Astrocyte of the spinal cord (primary cell): ENCODE measurements around the gene HSP90AA1.

Experiments
- DNase-seq: peaks from one replicate; pipeline ENCODE4 v3.0.0; 2011; ENCODE audit warnings: low read depth, low spot score
- H3K4me3 ChIP-seq: 2 replicates; pipeline ENCODE4 v1.5.1; 2011; ENCODE audit warnings: low read depth, mild to moderate bottlenecking, low read length, moderate library complexity
- CTCF ChIP-seq: IDR thresholded peaks from 2 replicates; pipeline ENCODE4 v1.5.1; 2012; ENCODE audit warnings: low read depth, mild to moderate bottlenecking, low read length, inconsistent platforms
- in situ Hi-C: cut with HindIII; loops from 2 replicates; pipeline ENCODE4 v1.10.0; 2017; ENCODE audit warnings: low sequenced_read_pairs

The HSP90AA1 gene

DNA sequence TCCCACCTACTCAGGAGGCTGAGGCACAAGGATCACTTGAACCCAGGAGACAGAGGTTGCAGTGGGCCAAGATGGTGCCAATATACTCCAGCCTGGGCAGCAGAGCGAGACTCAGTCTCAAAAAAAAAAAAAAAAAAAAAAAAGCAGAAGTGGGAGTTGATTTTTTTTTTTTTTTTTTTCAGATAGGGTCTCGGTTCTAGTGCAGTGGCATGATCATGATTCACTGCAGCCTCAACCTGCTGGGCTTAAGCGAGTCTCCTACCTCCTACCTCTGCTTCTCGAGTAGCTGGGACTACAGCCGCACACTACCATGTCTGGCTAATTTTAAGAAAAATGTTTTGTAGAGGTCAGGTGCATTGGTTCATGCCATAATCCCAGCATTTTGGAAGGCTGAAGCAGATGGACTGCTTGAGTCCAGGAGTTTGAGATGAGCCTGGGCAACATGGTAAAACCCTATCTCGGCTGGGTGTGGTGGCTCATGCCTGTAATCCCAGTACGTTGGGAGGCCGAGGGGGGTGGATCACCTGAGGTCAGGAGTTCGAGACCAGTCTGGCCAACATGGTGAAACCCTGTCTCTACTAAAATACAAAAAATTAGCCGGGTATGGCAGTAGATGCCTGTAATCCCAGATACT, 16.3 kb upstream of the HSP90AA1 start:
- no peak overlapping the region for H3K4me3 ChIP-seq
- in situ Hi-C loops: no loop called here
- no peak for DNase-seq
- TF ChIP-seq CTCF: no peak

DNA sequence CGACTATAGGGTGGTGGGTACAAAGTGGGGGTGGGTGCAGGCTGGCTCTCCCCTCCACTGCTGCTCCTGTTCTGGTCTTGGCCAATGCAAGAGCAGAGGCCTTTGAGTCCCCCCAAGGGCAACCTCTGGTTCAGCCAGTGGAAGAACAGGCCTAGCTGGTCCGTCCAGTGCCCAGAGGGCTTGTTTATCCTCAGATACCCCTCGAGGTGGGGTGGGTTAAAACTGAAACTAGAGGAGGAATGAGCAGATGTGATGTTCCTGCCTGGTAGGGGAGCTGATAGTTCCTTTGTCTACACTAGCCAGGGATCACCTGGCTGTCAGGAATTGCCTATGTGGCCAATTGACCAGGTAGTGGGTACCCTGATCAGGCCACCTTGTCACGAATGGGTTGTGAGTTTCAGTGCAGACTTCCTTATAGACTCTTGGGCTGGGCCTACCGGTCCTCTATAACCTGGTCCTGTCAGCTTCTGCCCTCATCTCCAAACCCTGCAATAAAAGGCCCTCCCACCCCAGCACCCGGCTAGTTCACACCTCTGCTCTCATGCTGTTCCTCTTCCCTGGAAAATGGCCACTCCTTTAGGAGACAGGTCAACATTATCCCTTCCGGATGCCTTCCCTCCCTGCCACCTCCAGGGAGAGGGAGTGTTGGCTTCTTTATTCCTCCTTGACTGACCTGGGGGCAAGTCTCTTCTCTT, 10.7 kb upstream of the HSP90AA1 start:
- no peak for DNase-seq
- H3K4me3 ChIP-seq: no peak overlapping the region
- no peak for TF ChIP-seq CTCF
- in situ Hi-C loops: no loop called here

DNA sequence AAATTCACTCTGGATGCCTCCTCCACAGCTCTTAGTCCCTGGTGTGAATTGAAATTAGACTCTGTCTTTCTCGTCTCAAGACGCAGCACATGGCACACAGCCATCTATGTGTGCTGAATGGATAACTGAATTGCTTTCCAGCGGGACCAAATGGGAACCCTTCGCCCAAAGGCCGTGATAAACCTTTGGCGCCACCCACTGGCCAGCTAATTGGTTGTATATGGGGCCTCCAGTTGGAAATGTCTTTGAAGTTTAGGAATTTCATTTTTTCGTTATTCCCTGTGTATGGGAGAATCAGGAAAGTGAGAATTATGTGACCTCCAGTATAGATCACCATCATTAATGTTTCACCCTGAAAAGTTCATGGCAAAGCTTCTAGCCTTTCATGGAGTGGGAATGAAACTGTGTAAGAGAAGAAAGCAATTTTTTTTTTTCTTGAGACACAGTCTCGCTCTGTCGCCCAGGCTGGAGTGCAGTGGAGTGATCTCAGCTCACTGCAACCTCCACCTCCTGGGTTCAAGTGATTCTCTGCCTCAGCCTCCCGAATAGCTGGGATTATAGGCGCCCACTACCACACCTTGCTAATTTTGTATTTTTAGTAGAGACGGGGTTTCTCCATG, 9.8 kb upstream of the HSP90AA1 start:
- H3K4me3 ChIP-seq: no peak overlapping the region
- peak; percentile 68 for DNase-seq
- in situ Hi-C loops: no loop called here
- peak; percentile 83 for TF ChIP-seq CTCF

DNA sequence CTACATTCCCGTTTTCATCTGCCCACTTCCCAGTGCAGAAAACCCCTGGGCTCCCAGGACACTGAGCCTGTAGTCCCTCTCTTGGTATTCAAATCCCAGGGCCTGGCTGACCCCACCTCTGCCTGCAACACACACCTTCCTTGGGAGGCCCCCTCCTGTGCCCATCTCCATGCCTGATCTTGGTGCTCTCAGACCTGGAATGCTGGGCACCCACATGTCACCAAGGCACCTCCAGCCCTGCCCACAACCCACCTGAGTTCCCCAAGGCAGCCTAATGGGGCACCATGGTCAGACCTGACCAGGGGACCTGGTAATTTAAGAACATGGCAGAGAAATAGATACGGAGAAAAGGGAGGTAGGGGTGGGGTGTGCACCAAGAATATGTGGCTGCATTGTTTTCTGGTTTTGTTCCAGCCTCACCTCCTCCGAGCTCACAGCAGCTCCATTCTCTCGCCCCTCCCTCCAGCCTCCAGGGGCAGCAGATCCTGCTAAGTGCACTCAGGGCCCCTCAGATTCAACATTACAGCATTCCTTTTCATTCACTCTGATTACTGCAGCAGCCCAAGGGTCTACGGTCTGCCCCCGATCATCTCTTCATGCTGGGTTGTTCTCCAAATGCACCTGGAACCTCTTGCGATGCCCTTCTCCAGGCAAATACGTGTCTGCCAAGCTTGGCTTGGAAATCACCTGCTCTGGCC, 9.2 kb upstream of the HSP90AA1 start:
- in situ Hi-C loops: no loop called here
- H3K4me3 ChIP-seq: no peak overlapping the region
- no peak for DNase-seq
- peak; percentile 32 for TF ChIP-seq CTCF

DNA sequence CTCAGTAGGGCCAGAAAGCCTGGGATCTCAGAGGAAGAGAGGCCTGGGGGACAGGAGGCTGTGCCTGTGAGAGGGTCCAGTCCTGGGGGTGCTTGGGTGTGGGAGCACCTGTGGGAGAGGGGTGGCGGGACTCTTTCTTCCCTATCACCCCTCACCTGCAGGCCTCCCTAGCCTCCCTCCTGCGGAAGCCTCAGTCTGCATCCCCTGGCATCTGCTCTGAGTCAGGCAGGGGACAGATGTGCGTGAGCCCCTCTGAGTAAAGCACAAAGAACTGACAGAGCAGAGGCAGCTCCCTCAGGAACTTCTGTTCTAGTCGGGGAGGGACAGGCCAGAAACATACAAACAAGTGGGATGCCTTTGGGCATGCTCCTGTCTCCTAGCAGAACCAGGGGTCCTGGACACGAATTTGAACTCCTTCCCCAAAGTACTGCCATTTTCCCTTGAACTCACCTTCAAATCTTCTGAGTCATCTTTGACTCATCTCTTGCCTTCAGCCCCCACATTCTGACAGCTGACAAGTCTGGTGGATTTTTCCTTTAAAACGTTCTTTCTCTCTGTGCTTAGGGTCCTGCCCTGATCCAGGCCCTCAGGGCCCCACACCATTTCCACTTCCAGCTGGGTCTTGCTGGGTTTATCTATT, 8.5 kb upstream of the HSP90AA1 start:
- in situ Hi-C loops: no loop called here
- no peak overlapping the region for H3K4me3 ChIP-seq
- no peak for TF ChIP-seq CTCF
- no peak for DNase-seq

DNA sequence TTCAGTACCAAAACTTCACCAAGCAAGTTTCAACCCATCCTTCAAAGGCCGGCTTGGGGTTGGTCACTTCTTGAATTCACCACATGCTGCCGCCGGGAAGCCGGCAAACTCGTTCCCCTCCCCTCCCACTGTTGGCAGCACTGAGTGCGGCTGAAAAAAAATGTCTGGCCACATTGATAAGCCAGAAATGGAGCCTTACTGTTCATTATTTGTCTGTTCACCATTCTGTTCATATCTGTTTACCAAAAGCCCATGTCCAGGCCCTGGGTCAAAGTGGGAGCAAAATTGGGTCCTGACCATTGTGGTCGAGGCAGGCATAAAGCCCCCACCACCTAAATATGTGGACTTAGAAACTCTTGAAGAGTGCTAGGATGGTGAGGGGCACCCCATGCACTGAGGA, 7.3 kb upstream of the HSP90AA1 start:
- no peak for TF ChIP-seq CTCF
- in situ Hi-C loops: no loop called here
- DNase-seq: no peak
- no peak overlapping the region for H3K4me3 ChIP-seq
